ENCODE measurements around the gene ZNF362.

The ZNF362 gene

DNA sequence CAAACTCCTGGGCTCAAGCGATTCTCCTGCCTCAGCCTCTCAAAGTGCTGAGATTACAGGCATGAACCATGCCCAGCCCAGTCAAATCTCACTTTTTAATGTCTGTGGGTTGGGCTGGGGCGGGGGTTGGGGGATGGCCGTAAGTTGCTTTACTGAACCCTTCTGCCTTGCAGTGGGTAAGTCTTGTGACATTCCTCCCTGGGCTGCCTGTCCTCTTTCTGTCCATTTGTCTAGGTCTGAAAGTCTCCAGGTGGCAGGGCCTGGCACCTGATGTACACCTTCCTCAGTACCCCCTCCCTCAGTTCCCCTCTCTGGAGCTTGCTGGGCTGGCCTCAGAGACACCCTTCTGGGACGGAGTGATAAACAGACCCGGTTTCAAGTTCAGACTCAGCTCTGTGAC, 13.3 kb downstream of the ZNF362 start:
- DNase-seq, result no peak

DNA sequence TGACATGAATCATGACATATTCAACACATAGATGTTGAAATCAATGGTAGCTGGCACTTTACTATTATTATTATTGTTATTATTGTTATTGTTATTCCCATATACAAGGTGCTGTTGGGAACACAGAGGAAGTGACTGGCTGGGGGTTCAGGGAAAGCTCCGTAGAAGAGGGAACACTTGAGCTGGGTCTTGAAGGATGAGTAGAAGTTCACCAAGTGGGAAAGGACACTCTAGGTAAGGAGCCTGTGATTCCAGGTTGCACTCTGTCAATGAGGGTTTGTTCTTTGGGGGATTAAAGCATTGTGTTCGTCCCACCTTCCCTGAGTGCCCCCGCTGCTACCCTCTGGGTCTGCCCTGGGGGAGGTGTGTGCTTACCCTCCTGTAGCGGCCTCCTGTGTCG, 14.1 kb downstream of the ZNF362 start:
- no peak for DNase-seq

DNA sequence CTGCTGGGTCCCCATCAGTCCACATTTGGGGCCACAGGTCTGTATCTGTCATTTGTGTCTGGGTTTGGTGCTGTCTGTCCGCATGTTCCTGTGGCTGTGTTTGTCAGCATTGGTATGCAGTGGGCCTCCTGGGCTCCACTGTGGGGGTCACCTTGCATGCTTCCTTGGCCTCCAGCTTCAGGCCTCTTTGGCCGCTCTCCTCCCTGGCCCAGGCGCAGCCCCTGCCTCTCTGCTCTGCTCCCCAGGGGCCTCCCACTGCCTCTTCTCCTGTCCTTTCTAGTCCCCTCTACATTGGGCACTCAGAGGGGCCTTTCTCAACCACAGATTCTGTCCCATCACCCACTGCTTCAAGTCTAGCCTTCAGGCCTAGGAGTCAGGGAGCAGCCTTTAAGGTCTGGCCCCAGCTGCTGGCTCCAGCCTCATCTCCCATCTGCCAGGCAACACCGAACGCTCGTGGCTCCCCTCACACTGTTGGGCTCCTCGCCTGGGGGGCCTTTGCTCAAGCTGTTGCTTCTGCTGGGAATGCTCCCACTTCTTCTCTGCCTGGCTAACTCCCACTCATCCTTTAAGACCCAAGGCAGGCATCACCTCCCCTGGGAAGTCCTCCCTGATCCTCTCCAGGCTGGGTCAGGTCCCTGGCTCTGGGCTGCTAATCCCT, 14.6 kb downstream of the ZNF362 start:
- DNase-seq, result no peak

DNA sequence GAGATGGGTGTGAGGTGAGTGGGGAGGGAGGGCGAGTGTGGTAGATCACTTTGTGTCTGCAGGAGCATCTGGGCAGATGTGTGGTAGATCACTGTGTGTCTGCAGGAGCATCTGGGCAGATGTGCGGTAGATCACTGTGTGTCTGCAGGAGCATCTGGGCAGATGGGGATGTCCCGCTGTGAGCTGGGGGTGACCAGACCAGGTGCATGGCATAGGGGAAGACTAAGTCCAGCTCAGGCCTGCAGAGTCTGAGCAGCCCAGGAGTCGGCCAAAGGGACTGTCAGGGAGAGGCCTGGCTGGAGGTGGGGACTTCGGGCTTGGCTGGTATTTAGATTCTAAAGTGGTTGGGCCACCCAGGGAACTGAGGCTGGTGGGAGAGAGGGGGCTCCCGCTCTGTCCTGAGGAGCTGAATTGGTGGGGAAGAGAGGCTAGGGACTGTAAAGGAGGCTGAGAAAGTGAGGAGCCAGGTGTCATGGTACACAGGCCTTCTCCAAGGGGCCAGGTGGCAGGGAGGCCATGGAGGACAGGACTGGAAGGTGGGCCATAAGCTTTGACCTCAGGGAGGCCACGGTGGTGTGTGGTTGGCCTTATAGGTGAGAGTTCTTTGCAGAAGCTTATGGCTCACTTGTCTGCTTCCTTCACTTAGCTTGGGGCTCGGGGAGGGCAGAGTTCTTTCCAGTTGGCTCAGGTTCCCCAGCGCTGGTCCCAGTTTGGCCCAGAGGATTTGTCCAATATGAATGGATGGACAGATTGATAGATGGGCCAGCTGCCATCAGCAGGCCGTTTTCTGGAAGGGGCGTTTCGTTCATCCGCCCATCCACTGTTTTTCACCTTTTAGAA, 15.6 kb downstream of the ZNF362 start:
- DNase-seq, result no peak

DNA sequence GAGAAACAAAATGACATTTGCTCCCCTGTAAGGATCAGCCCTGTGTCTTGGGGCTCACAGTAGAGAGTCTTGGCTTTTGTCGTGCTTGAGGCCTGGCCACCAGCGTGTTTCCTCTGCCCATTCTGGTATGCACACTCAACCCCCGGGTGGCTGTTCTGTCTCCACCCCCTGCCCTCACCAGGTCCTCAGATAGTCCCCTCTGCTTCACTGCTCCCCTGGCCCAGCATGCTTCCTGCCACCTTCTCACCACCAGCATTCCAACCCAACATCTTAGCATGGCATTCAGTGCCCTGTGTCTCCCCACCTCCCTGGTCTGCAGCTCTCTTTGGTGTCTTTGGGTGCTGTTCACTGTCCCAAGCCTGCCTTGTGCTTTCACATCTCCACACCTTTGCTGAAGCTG, 16.2 kb downstream of the ZNF362 start:
- DNase-seq, result no peak

DNA sequence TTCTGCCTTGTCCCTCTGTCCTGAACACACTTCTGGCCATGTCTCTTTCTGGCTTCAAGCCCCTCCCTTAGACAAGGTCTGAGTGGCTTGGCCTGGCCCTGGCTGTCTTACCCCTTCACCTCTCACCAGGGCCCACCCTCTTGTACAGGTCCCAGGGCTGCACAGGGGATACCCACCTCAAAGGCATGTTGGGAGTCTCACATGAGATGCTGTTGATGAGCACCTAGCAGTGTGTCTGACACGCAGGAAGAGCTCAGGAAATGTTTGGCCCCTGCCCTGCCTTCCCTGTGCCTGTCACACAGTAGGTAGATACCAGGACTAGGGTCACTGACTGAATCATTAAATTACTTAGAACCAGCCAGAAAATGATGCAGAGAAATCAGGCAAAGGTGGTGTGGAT, 16.6 kb downstream of the ZNF362 start:
- DNase-seq, result no peak

DNA sequence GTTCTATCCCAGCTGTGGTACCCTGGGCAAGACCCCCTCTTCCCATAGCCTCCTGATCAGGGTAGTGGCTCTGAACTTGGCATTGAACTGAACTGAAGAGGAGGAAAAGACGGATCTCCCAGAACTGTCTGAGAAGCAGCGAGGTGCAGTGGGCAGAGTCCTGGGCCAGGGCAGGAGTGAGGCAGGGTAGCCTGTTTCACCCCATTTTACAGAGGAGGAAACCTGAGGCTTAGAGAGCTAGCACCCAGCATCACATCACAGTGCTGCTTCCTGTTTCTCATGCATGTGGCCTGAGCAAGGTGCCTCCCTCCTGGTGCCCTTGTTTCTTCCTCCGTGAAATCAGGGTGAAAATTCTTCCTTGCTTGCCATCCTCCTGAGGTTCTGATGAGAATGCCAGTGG, 17.1 kb downstream of the ZNF362 start:
- DNase-seq, result no peak

DNA sequence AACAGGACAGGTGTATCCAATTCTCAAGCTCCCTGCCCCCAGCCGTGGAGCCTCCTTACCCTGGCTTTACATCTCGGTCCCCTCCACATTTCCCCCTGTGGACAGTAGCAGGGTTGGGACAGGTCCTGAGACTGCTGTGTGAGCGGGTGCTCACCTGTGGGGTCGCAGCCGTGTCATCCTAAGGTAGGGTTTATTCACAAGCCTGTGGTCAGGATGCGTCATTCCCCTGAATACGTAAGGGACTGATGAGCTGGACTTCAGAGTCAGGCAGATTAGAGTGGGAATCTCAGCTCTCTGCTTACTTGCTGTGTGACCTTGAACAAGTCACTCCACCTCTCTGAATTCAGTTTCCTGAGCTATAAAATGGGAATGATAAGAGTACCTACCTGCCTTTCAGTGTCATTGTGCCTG, 17.7 kb downstream of the ZNF362 start:
- no peak for DNase-seq

DNA sequence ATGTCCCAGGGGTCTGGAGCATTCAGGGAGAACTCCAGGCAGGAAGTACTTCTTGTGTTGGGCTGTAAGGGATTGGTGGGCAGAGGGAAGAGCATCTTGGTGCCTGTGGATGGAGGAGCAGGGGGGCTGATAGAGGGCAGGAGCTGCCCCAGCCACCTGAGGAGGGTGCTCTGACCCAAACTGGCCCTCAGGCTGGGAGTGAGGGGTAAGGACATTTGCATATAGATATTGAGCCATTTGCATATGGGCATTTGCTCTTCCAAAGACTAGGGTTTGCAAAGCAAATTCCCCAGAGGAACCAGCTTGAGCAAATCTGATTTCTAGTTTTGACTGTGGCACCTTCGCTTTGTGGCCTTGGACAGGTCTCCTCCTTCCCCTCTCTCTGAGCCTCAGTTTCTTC, 18.2 kb downstream of the ZNF362 start:
- DNase-seq, result no peak

DNA sequence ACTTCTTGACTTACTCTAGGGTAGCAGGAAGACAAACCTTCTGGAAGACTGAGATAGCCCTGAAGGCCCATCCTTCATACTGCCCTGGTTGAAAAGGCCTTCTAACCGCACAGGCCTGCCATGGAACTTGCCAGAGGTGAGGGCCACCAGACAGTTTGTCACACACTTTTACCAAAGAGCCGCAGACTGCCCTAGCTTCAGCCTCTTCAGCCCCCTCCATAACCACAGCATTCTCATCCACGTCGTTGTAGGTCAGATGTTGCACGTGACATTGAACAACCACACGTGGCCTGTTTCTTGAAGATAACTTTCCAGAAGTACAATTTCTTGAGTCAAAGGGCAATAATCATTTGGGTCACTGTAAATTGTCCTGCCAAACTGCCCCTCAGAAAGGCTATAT, 18.9 kb downstream of the ZNF362 start:
- DNase-seq, result no peak

DNA sequence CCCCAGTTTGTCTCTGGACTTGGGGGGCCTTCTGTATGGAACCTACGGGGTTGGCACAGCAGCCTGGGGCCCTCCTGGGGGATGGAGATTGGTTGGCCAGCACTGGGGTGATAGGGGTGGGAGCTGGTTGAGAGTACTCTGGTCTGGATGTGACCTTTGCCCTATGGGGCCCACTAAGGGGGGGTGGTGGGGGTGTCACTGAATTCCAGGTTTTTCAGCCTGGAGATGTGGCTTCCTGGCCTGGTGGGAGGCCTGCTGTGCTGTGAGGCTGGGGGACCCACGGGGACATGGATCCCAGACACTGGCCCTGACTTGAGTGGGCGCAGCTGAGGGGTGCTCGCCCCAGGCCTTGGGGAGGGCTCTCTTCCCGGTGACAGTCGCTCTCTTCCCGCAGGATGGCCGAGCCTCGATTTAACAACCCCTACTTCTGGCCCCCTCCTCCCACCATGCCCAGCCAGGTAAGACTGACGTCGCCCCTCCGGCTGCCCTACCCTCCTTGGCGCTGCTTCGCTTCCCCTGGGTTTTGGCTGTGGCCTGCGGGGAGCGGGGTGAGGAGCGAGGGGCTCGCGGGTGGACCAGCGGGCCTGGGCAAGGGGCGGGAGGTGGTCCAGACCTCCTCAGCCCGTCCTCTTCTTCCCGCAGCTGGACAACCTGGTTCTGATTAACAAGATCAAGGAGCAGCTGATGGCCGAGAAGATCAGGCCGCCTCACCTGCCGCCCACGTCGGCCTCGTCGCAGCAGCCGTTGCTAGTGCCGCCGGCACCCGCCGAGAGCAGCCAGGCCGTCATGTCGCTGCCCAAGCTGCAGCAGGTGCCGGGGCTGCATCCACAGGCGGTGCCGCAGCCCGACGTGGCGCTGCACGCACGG, 19.6 kb downstream of the ZNF362 start:
- DNase-seq, result no peak

DNA sequence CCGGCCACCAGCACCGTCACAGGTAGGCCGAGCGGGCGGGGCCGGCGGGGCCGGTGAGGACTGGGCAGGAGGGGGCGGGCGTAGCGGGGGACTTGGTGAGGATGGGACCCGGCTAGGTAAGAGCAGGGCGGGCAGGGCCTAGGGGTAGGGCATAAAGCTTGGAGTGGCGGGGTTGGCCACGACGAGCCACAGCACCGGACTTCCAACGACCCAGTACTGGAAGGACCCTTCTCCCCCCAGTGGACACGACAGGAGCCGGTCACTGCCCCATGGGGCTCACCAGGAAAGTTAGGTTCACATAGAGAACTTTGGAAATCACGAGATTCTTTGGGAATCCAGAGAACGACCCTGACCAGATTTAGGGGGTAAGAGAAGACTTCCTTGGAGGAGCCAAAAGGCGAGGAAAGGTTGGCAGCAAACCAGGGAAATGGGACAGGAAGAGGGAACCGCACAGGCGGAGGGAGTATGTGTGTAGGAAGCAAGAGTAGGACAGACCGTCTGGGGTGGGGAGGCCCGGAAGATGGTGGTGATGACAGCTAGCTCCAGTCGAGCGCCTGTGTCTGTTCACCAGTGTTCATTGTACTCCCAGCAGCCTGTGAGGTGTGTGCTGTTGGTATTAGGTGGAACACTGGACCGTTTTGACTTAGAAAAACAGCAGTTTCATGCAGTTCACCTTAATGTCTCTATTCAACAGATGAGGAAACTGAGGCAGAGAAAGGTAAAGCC, 20.4 kb downstream of the ZNF362 start:
- no peak for DNase-seq

DNA sequence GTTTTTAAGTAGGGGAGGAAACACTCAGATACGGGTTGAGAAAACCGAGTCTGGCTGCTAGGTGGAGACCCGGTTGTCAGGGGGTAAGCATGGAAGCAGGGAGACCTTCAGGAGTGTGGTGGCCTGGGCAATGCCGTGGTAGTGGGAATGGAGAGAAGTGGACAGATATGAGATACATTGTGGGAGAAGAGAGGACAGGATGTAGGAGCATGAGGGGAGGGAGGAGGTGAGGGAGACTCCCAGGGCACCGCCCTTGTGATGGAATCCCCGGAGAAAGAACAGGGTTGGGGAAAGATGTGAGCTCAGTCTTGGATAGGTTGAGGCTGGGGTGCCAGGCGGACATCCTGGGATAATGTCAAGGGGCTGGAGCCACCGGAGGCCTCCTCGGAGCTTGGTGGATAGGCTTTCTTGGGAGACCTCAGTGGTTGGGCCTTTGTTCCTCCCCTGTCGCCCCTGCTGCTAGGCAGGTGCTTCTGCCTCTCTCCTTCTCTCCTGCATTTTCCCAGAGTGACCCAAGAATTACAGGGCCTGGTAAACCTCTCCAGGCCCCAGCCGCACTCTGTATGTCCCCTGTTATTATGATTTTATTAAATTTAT, 21.3 kb downstream of the ZNF362 start:
- DNase-seq, result no peak

DNA sequence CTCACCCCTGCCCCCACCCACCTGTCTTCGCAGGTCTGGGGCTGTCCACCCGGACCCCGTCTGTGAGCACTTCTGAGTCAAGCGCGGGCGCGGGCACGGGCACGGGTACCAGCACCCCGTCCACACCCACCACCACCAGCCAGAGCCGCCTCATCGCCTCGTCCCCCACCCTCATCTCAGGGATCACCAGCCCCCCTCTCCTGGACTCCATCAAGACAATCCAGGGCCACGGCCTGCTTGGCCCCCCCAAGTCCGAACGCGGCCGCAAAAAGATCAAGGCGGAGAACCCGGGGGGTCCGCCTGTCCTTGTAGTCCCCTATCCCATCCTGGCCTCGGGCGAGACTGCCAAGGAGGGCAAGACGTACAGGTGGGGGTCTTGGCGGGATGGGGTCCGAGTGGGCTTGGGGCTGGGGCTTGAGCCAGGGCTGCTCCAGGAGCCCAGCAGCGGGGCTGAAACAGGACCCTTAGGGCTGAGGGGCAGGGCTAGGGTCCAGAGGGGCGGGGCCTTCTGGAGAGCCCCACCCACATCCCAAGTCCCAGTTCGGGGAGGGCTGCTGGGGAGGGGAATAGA, 23.9 kb downstream of the ZNF362 start:
- DNase-seq, result no peak

DNA sequence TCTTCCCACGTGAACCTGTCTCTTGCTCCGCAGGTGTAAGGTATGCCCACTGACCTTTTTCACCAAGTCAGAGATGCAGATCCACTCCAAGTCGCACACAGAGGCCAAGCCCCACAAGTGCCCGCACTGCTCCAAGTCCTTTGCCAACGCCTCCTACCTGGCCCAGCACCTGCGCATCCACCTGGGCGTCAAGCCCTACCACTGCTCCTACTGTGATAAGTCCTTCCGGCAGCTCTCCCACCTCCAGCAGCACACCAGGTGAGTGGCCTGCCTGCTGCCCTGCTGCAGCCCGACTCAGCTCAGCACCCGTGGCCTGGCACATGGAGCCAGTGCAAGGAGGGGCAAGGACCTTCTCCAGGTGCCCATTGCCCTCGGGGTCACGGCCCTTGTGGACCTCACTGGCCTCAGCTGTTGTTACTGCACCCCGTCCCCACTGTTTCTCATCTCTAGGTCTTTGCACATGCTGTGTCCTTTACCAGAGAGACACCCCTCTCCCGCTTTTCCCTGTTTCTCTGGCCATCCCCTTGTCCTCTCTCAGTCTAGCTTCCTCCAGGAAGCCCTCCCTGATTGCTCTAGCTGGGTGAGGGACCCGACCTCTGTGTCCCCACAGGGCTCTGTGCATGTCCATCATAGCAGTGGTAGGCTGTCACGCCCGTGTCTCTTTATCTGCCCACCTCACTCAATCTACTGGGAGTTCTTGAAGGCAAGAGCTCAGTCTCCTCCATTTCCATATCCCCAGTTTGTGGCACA, 25.4 kb downstream of the ZNF362 start:
- no peak for DNase-seq

DNA sequence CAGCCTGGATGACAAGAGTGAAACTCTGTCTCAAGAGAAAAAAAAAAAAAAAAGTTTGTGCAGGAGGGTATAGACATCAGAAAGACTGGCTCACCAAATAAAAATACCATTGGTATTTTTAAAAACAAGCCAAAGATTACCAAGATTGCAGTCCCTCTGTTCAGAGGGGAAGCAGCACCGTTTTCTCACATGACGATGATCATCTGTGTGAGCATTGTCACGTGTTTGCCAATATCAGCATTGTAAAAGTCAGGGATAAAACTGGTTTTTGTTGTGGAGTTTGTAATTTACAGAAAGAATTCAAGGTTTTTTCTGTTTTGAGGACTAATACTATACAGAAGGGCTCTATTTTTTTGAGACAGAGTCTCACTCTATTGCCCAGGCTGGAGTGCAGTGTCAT, 26.5 kb downstream of the ZNF362 start:
- DNase-seq, result no peak

DNA sequence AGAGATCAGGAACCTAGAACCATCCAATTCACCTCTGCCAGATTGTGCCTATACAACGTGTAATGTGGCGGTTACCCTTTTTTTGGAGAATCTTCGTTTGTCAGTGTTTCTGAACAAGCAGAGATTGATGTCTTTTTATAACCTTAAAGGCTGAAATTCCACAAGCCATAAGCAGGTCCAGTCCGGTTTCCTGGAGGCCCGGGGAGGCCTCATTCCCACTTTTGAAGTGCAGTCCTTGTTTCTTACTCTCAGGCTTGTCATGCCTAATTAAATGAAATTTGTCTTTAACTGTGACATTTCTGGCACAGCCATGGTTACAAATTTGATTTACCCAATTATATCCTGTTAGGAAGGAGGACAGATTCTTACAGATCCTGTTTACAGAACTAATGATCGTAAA, 27.8 kb downstream of the ZNF362 start:
- DNase-seq, result no peak

DNA sequence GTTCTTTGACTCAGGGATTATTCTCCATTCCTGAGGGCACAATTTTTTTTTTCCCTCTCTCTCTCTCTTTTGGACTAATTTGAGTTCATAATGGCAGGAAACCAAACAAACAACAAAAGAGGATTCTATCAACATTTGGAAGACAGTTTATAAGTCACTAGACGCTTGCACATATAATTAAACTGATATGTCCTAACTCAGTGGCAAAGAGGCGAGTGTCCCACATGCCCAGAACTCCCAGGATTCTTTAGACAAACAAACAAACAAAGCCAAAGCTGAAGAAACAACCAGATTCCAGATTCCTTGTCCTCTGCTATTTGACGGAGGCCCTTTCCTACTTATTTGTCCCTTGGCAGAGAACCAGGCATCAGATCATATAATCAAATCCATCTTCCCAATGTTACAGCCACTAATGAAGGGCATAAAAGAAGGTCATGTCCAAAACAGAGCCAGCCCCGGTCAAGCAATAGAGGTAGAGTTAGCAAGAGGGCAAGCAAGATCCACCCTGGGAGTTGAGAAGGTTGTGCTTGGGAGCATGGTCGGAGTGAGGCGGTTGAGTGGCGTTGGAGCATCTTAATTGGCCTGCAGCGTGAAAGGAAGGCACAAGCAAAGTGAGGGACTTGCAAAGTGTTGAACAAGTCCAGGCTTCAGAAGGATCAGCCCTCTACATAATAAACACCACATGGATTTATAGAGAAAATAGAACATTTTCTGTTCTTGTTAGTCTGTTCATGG, 30.3 kb downstream of the ZNF362 start:
- DNase-seq, result no peak

DNA sequence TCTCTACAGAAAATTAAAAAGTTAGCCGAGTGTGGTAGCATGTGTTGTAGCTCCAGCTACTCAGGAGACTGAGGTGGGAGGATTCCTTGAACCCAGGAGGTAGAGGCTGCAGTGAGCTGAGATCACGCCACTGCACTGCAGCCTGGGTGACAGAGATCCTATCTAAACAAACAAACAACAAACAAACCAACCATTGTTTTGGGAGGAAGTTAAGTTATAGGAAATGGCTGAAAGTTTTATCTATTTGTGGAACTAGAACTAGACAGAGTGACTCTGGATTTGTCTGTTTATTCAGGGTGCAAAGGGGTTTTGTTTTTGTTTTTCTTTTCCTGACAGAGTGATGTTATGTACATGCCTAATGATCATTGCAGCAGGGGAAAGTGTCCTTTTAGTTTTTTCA, 31.0 kb downstream of the ZNF362 start:
- no peak for DNase-seq

DNA sequence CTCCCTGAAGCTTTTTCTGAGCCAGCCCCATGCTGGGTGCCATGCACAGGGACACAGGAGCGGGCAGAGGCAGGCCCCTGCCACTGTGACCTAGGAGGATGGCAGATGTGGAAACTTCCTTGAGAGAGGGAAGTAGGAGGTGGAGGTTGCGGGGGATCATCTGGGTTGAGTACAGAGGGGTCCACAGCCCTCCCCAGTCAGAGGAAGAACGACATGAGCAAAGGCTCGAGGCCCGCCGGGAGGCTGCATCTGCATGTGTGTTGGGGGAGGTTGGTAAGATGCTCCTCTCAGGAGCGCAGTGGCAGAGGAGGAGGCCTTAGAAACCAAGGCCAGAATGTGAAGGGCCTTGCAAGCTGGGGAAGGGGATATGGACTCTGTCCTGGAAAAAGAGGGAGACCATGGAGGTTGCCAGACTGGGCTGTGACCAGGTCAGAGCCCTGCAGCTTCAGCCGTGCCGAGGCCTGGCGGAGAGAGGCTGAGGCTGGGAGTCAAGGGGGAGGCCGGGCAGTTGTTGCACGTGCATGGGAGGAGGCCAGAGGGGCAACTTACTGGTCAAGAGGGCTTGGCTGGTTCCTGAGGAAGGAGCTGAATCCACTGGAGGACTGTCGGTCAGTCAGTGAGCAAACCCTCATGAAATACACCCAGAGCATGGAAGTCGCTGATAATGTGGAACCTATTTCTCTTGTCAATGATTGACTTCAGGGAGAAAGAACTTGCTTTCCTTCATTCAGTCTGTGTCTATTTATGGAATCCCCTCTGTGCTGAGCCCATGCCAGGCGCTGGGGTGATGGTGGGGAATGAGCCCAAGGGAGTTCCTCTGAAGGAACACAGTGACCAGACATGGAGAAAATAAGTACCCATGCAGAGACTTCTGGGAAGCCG, 32.9 kb downstream of the ZNF362 start:
- no peak for DNase-seq
